ENCODE measurements around the gene CARS1.

GRCh38 chr11:3103076-3103475 is 45.9 kb upstream of the CARS1 start:
- TF ChIP-seq CTCF (IDR thresholded peaks at IDR 0.05): no peak
- no peak for TF ChIP-seq EZH2 (IDR thresholded peaks at IDR 0.05; ENCODE audit: borderline replicate concordance, insufficient read depth, low read depth, low read length, poor library complexity, severe bottlenecking)

All from B cell (primary cell).